ENCODE data around the gene OR2T12. TPM values are rescaled to one million over a fixed set of nuclear protein-coding genes. Genes with fewer than 3 reads are reported as not detected.

Gene OR2T12
- total and polyA plus RNA-seq, 2 of the 13 experiments (the other 11 are each of a cell fraction or from before 2014, with no cell fraction given) = not detected

DNA sequence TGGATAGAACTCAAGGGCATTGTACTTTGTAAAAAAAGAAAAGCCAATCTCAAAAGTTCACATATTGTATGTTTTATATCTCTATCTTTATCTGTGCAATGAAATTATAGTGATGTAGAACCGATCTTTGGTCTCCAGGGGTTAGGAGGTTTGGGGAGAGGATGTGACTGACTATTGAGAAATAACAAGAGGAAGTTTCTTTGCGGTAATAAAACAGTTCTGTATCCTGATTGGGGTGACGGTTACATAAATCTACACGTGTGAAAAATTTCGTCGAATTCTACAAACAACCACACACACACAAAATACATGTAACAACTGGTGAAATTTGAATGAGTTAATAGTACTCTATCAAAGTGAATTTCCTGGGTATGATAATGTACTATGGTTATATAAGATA lies 14.8 kb downstream of the OR2T12 start (continued):
- TF ChIP-seq, protein P1, sequence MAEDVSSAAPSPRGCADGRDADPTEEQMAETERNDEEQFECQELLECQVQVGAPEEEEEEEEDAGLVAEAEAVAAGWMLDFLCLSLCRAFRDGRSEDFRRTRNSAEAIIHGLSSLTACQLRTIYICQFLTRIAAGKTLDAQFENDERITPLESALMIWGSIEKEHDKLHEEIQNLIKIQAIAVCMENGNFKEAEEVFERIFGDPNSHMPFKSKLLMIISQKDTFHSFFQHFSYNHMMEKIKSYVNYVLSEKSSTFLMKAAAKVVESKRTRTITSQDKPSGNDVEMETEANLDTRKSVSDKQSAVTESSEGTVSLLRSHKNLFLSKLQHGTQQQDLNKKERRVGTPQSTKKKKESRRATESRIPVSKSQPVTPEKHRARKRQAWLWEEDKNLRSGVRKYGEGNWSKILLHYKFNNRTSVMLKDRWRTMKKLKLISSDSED (CRISPR knock-in tag; IDR thresholded peaks at IDR 0.05) = no peak
- no peak for TF ChIP-seq ZNF30 (CRISPR knock-in tag; IDR thresholded peaks at IDR 0.05)

DNA sequence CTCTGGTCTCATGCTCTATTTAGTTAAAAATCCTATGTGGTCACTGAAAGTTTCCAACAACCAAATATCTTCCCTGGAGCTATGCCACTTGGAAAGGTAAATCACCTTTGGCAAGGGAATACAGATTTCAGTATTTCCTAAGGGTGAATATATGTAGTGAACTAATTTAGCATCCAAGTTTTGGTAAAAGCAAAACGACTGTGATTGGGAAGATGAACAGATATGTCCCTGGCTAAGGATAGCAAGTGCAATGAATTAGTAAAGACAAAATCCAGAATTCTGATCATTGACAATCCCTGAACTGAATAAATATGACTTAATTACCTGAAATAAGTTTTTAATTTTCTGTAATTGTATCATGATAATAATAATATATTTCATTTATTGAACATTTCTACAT lies 25.3 kb downstream of the OR2T12 start, which contains the start of gene OR2T33:
Gene OR2T33 (minus strand): TSS at position 101 of the 400 bp plus-strand sequence. CDS start 4,162 bp downstream, outside the sequence.
- in situ Hi-C loops (cut with HindIII; ENCODE audit: extremely low pct_ligation_motif_present, low pct_unique_long_range_greater_than_20kb) = no loop called here
- no peak for FAIRE-seq
- Histone ChIP-seq H3K4me2 (ENCODE audit: low read depth, low read length) (no peak within 1 kb of the TSS), H3K4me3 (replicated peaks in 1 of 3; ENCODE audit: insufficient read depth in 1 of 3, low read depth in 2 of 3, low read length in 3 of 3) (no peak within 1 kb of the TSS), H3K79me2 (ENCODE audit: insufficient read depth, low read length) (no peaks in the 10 kb centered on the region), H3K9ac (ENCODE audit: insufficient read depth, low read depth, low read length) (no peak within 1 kb of the TSS), H3K27ac (ENCODE audit: extremely low read length, insufficient read depth, low read length) (no peak within 1 kb of the TSS), H3K27me3 (ENCODE audit: control insufficient read depth in 1 of 2, insufficient read depth in 2 of 2, low read length in 2 of 2) (no peaks in the 10 kb centered on the region; a peak in 1 of 5 replicates), H3K9me3 (ENCODE audit: low read length) (peaks cover 75% of the 10 kb centered on the region), H3K4me1 (ENCODE audit: insufficient read depth, low read length) (no peaks in the 10 kb centered on the region), H4K20me1 (ENCODE audit: insufficient read depth, low read length) (no peaks in the 10 kb centered on the region), H2AFZ (ENCODE audit: low read length) (no peak within 1 kb of the TSS), H3K36me3 (replicated peaks in 1 of 2; ENCODE audit: control insufficient read depth in 1 of 2, insufficient read depth in 2 of 2, low read length in 2 of 2) (no peaks in the 10 kb centered on the region)
- TF ChIP-seq ZNF720 (CRISPR knock-in tag; IDR thresholded peaks at IDR 0.05) (no peak), ZBTB26 (CRISPR knock-in tag; IDR thresholded peaks at IDR 0.05; ENCODE audit: borderline replicate concordance) (no peak), SETDB1 (CRISPR knock-in tag; IDR thresholded peaks at IDR 0.05; ENCODE audit: borderline replicate concordance) (no peak), ZFAT (CRISPR knock-in tag; conservative IDR thresholded peaks at IDR 0.05) (no peak), MYC (CRISPR knock-in tag; IDR thresholded peaks at IDR 0.05; ENCODE audit: borderline replicate concordance) (no peak), ZNF546 (CRISPR knock-in tag; conservative IDR thresholded peaks at IDR 0.05) (no peak), MTF2 (CRISPR knock-in tag; IDR thresholded peaks at IDR 0.05; ENCODE audit: borderline replicate concordance) (no peak), ZNF382 (CRISPR knock-in tag; IDR thresholded peaks at IDR 0.05; ENCODE audit: borderline replicate concordance) (no peak), ZNF18 (CRISPR knock-in tag; IDR thresholded peaks at IDR 0.05; ENCODE audit: insufficient replicate concordance) (no peak), FOXC1 (CRISPR knock-in tag; IDR thresholded peaks at IDR 0.05; ENCODE audit: borderline replicate concordance) (no peak)
- TF ChIP-seq, protein P2, sequence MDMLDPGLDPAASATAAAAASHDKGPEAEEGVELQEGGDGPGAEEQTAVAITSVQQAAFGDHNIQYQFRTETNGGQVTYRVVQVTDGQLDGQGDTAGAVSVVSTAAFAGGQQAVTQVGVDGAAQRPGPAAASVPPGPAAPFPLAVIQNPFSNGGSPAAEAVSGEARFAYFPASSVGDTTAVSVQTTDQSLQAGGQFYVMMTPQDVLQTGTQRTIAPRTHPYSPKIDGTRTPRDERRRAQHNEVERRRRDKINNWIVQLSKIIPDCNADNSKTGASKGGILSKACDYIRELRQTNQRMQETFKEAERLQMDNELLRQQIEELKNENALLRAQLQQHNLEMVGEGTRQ (IDR thresholded peaks at IDR 0.05; ENCODE audit: low read depth, low read length) = no peak
- TF ChIP-seq, protein P2 (CRISPR knock-in tag; IDR thresholded peaks at IDR 0.05; ENCODE audit: borderline replicate concordance) = no peak
- intact Hi-C loops (cut with micrococcal nuclease; ENCODE audit: unreplicated experiment) = no loop called here
- ATAC-seq = no peak
- BruUV-seq (replicated peaks) = no TSS peak
- ChIA-PET CTCF (ENCODE audit: low intra/inter-chr PET ratio, low total read pairs) (no interaction called here), POLR2A (no interaction called here)
- no peak for DNase-seq (ENCODE audit: low spot score)
- WGBS (ENCODE audit: low lambda C conversion rate) = 0% methylated on average over 1 of the region's 1 CpG
